Gastroesophageal sphincter (tissue), 4 donors: ENCODE results near the gene LRRC4. TPM values are rescaled to one million over a fixed set of nuclear protein-coding genes. Genes with fewer than 3 reads are reported as not detected.

Source experiments
- ATAC-seq: fragments of 150-250 bp; one replicate; pipeline ENCODE4 v1.9.1; 2016; ENCODE audit warnings: mild to moderate bottlenecking, moderate library complexity
- H3K27ac ChIP-seq, 4 donors: fragments of 200-600 bp; sonication (generic) in 3 of 4; 1 replicate in 3 of 4; 2 replicates in 1 of 4; pipeline ENCODE4 v1.5.1; 2016 to 2019
- H3K27me3 ChIP-seq: fragments of 200-600 bp; sonication (generic); one replicate; pipeline ENCODE4 v1.5.1; 2019
- H3K36me3 ChIP-seq, 2 donors: fragments of 200-600 bp; sonication (generic); one replicate each; pipeline ENCODE4 v1.5.1; 2019; ENCODE audit warnings: control low read depth in 1 of 2
- H3K4me1 ChIP-seq, 3 donors: fragments of 200-600 bp; sonication (generic); 1 replicate in 2 of 3; 2 replicates in 1 of 3; pipeline ENCODE4 v1.5.1; 2016 to 2019; ENCODE audit warnings: control low read depth in 2 of 3
- H3K4me3 ChIP-seq, 2 donors: fragments of 200-600 bp; sonication (generic); one replicate each; pipeline ENCODE4 v1.5.1; 2019; ENCODE audit warnings: mild to moderate bottlenecking in 1 of 2, moderate library complexity in 1 of 2
- H3K9me3 ChIP-seq, 3 donors: fragments of 200-600 bp; sonication (generic); one replicate each; pipeline ENCODE4 v1.5.1; 2017 to 2019; ENCODE audit warnings: control low read depth in 2 of 3
- CTCF ChIP-seq, 4 experiments: fragments of 200-600 bp in 2 of 4; fragments of 450-650 bp in 2 of 4; sonication (generic) in 1 of 4; IDR thresholded peaks; one replicate each; pipeline ENCODE4 v1.5.1; 2017 to 2019; ENCODE audit warnings: antibody characterized with exemption in 4 of 4, mild to moderate bottlenecking in 2 of 4, moderate library complexity in 2 of 4
- EP300 ChIP-seq: sonication (generic); formaldehyde crosslinking; IDR thresholded peaks from one replicate; pipeline ENCODE4 v1.6.1; 2017; ENCODE audit warnings: antibody characterized with exemption, mild to moderate bottlenecking
- POLR2A ChIP-seq, 2 donors: fragments of 450-650 bp; IDR thresholded peaks; one replicate each; pipeline ENCODE4 v1.6.1; 2017; ENCODE audit warnings: antibody characterized with exemption in 2 of 2, mild to moderate bottlenecking in 2 of 2, moderate library complexity in 1 of 2
- POLR2AphosphoS5 ChIP-seq: sonication (generic); formaldehyde crosslinking; IDR thresholded peaks from one replicate; pipeline ENCODE4 v1.6.1; 2017; ENCODE audit warnings: antibody characterized with exemption
- WGBS, 2 donors: methylation state at CpG; one replicate each; pipeline ENCODE4 v1.1.5; 2018; ENCODE audit warnings: low coverage in 1 of 2; 5-methylcytosine and 5-hydroxymethylcytosine counted together
- total RNA-seq, 4 donors: library from RNA; depleted of rRNA; stranded (reverse); fragments of >200 nt; gene quantifications; one replicate each; pipeline ENCODE4 v1.1.0, GENCODE V29; 2016

The LRRC4 gene
- total RNA-seq, 4 donors from 2014 or later = 0.39 to 1.9 (median 0.82) TPM; not detected in 1

GRCh38 chr7:128034825-128035224, 3.6 kb upstream of the LRRC4 start:
- H3K4me3 ChIP-seq = no peak overlapping the region
- H3K9me3 ChIP-seq = no peaks in the 10 kb centered on the region
- 80 to 83% methylated on average over 1 to 2 of the region's 2 CpGs for WGBS, 2 donors
- TF ChIP-seq CTCF (IDR thresholded peaks at IDR 0.05) (no peak), POLR2AphosphoS5 (no peak), POLR2A (IDR thresholded peaks at IDR 0.05) (no peak), EP300 (no peak)
- peaks cover 21% of the 10 kb centered on the region for H3K27me3 ChIP-seq
- no peaks in the 10 kb centered on the region for H3K36me3 ChIP-seq
- H3K4me1 ChIP-seq = peaks cover 0 to 26% (median 8%) of the 10 kb centered on the region in 3 donors
- no peak overlapping the region for H3K27ac ChIP-seq
- ATAC-seq = no peak

- no peak for ATAC-seq
- H3K4me3 ChIP-seq = no peak overlapping the region
- H3K27me3 ChIP-seq = peaks cover 27% of the 10 kb centered on the region
- no peak for TF ChIP-seq EP300
- no peak for TF ChIP-seq CTCF (IDR thresholded peaks at IDR 0.05)
- no peak for TF ChIP-seq POLR2A (IDR thresholded peaks at IDR 0.05)
- TF ChIP-seq POLR2AphosphoS5 = no peak
- no peak overlapping the region for H3K27ac ChIP-seq
- WGBS, 2 donors = 43 to 79% methylated on average over 1 to 8 of the region's 9 CpGs
- no peaks in the 10 kb centered on the region for H3K9me3 ChIP-seq
- H3K36me3 ChIP-seq = peaks cover 0 to 11% of the 10 kb centered on the region in 2 donors
- H3K4me1 ChIP-seq = peaks cover 0 to 26% (median 8%) of the 10 kb centered on the region in 3 donors
These were observed 2.0 kb upstream of the LRRC4 start for GRCh38 chr7:128033246-128033645.

GRCh38 chr7:128032605-128033235, 1.5 kb upstream of the LRRC4 start:
- TF ChIP-seq CTCF (IDR thresholded peaks at IDR 0.05) (no peak), POLR2AphosphoS5 (no peak), EP300 (no peak), POLR2A (IDR thresholded peaks at IDR 0.05) (no peak)
- no peaks in the 10 kb centered on the region for H3K9me3 ChIP-seq
- H3K27ac ChIP-seq = peak overlapping the region in 2 of 4 donors; percentile 24 to 59
- H3K36me3 ChIP-seq = peaks cover 0 to 11% of the 10 kb centered on the region in 2 donors
- ATAC-seq = peak; percentile 4
- H3K4me3 ChIP-seq = peak overlapping the region; percentile 39 to 62
- peaks cover 27% of the 10 kb centered on the region for H3K27me3 ChIP-seq
- WGBS, 2 donors = no CpG with 5 or more reads among the region's 41 CpGs
- H3K4me1 ChIP-seq = peaks cover 0 to 26% (median 8%) of the 10 kb centered on the region in 3 donors

GRCh38 chr7:128031901-128032604, 816 bp upstream of the LRRC4 start:
- Histone ChIP-seq H3K27me3 (peaks cover 27% of the 10 kb centered on the region), H3K4me1 (peaks cover 0 to 26% (median 8%) of the 10 kb centered on the region in 3 donors), H3K4me3 (peak overlapping the region; percentile 39 to 62), H3K27ac (peak overlapping the region in 3 of 4 donors; percentile 24 to 59 (median 24)), H3K36me3 (peaks cover 0 to 11% of the 10 kb centered on the region in 2 donors), H3K9me3 (no peaks in the 10 kb centered on the region)
- peak in 3 of 4 experiments; percentile 14 to 31 (median 21) for TF ChIP-seq CTCF (IDR thresholded peaks at IDR 0.05)
- no peak for TF ChIP-seq EP300
- ATAC-seq = peak; percentile 64
- 0% methylated on average over 2 to 20 of the region's 87 CpGs for WGBS, 2 donors
